NCI-H82 (cell line): Measurements from ENCODE around the gene HTR1D.

Experiments
- DNase-seq: peaks from one replicate; lab custom pipeline; 2025; lab: John Stamatoyannopoulos, UW

The HTR1D gene

DNA sequence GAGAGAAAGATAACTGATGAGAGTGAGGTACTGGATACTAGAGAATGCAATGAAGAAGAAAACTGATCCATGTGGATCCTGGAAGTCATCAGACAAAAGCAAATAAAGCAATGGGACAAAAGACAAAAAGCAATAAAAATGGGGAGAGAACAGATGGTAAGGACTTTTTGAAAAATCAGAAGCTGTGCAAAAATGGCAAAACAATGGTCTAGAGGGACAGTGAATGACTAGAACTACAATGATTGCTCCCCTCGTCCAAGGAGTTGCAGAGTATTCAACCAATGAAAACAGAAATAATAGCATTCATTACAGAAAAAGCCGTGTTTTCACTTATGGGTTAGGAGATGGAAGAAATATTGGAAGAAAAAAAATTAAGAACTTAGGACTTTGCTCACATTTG is 67.2 kb downstream of the HTR1D start:
- no peak for DNase-seq

DNA sequence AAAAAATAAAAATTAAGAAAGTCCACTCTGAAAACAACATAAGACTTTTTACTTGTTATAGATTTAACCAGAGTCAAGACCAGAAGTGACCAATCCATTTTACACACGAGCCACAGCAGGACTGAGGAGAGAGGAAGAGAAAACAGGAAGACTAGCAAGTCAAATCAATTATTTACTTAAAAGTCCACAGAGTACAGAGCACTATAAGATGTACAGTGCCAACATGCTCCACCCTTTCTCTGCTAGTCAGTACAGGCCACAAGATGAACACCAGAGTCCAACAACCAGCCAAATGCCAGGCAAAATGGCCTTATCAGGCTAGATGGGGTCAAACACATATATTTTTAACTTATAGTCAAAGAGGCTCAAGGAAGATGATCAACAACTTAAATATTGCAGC is 68.2 kb downstream of the HTR1D start:
- DNase-seq = no peak

DNA sequence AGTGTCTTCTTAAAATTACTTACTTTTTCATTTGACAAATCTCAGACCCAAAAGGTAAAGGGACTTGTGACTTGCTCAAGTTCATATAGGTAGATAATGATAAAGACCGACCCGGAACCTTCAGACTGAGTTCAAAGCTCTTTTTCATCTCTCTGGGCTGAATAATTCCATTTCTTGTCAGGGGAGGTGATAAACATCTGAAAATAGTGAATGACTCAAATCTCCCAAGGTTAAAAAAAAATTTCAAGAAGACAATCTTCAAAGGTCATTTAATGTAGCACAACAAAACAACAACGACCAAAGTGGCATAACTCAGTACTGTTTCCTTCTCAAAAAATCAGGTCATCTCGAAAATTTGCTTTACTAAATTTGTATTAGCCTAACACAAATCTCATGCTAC is 69.2 kb downstream of the HTR1D start:
- DNase-seq = no peak
